SKM-1 (cell line): ENCODE measurements around the gene TBC1D20.

Experiments
- DNase-seq: peaks from one replicate; lab custom pipeline; 2025; ENCODE audit not compliant: unreplicated experiment; lab: John Stamatoyannopoulos, UW

Gene TBC1D20

DNA sequence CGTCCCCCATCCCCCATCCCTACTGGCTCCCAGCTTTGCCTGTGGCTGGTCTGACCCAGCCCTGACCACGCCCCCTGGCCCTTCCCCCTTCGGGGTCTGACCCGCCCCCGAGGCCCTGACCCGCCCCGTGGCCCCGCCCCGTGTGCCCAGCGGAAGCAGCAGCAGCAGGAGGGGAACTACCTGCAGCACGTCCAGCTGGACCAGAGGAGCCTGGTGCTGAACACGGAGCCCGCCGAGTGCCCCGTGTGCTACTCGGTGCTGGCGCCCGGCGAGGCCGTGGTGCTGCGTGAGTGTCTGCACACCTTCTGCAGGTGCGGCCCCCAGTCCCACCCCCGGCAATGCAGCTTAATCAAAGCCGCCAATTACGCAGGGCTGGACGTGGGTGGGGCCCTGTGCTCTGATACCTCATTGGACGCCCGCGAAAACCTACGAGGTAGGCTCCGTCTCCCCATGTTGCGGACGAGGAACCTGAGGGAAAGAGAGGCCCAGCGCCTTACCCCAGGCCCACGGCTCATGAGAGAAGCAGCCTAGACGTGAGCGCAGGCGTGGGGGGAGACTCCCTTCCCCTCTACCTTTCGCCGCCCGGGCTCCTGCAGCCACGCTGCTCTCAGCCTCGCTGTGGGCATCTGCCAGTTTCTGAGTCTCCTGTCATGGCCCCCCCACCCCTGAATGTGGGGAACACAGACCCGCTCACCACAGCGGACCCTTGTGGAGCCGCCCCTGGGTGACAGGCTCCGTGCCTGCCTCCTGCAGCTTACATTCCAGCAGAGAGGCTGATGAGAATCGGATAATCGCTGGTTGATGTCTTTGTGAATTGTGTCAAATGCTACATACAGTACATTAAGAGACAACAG lies 41.4 kb downstream of the TBC1D20 start:
- no peak for DNase-seq

GRCh38 chr20:420166-420620 lies 42.1 kb downstream of the TBC1D20 start:
- no peak for DNase-seq

GRCh38 chr20:419556-420165 lies 42.7 kb downstream of the TBC1D20 start:
- DNase-seq = no peak

DNA sequence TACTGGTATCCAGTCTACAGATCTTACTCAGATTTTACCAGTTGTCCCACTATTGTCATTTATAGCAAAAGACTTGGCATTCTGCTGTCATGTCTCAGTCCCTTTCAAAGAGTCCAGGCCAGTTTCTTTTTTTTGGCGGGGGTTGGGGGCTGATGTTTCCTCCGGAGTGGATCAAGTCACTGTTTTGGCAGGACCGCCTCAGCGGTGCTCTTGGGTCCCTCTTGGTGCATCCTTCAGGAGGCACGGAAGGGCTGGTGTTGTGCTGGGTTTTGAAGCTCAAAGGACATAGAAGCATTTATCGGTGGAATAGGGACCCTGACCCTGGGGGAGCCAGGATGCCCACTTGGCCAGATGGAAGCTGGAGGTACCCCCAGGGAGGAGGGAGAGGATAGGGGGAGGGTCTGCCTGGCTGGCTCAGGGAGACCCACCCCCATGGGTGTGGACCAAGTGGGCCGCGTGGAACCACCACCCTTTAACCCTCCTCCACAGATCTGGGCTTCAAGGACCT lies 43.4 kb downstream of the TBC1D20 start:
- no peak for DNase-seq

DNA sequence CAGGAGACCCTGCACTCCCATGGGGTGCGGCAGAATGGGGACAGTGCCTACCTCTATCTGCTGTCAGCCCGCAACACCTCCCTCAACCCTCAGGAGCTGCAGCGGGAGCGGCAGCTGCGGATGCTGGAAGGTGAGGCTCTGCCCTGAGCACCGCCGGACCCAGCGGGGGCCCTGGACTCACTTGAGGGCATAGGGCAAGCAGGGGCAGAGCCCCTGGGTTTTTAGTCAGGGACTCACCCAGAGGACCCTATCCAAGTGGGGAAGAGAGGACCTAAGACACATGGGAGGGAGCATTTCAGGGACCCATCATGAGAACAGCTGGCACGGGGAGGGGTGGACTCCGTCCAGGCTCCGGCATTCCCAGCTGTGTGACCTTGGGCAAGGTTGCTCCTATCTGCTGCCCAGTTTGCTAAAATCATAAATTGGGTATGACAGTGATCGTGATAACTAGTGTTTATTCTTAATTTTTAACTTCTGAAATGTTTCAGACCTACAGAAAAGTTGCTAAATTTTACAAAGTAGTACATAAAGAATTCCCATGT lies 44.5 kb downstream of the TBC1D20 start:
- no peak for DNase-seq

- DNase-seq = no peak
Measured at GRCh38 chr20:416950-417800, 45.2 kb downstream of the TBC1D20 start.

DNA sequence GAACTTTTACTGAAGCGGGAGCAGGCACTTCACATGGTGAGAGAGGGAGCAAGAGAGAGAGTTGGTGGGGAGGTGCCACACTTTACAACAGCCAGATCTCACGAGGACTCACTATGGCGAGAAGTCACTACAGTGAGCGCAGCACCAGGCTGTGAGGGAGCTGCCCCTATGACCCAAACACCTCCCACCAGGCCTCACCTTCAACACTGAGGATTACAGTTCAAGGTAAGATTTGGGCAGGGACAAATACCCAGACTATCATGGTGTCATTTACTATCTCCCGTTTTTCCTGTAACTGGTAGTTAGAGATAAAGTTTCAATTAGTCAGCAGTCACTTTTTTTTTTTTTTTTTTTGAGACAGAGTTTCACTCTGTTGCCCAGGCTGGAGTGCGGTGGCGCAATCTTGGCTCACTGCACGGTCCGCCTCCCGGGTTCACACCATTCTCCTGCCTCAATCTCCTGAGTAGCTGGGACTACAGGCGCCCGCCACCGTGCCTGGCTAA lies 46.5 kb downstream of the TBC1D20 start:
- no peak for DNase-seq

DNA sequence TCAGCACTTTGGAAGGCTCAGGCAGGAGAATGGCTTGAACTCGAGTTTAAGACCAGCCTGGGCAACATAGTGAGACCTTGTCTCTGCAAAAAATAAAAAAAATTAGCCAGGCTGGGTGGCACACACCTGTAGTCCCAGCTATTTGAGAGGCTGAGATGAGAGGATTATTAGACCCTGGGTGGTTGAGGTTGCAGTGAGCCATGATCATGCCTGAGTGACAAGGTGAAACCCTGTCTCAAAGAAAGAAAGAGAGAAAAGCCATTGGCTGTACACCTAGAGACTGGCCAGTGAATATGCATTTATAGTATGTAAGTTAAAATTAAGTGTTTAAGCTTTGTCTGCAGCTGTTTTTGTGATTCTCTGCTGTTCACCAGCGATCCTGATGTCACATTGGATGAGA lies 48.2 kb downstream of the TBC1D20 start:
- no peak for DNase-seq

DNA sequence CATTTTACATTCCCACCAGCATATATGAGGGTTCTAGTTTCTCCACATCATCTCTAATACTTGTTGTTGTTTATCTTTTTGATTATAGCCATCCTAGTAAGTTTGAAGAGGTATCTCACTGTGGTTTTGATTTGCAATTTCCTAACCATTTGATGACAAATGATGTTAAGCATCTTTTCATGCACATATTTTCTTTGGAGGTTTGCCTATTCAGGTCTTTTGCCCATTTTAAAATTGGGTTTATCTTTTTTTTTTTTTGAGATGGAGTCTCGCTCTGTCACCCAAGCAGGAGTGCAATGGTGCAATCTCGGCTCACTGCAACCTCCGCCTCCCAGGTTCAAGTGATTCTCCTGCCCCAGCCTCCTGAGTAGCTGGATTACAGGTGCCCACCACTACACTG lies 50.3 kb downstream of the TBC1D20 start:
- DNase-seq = no peak

DNA sequence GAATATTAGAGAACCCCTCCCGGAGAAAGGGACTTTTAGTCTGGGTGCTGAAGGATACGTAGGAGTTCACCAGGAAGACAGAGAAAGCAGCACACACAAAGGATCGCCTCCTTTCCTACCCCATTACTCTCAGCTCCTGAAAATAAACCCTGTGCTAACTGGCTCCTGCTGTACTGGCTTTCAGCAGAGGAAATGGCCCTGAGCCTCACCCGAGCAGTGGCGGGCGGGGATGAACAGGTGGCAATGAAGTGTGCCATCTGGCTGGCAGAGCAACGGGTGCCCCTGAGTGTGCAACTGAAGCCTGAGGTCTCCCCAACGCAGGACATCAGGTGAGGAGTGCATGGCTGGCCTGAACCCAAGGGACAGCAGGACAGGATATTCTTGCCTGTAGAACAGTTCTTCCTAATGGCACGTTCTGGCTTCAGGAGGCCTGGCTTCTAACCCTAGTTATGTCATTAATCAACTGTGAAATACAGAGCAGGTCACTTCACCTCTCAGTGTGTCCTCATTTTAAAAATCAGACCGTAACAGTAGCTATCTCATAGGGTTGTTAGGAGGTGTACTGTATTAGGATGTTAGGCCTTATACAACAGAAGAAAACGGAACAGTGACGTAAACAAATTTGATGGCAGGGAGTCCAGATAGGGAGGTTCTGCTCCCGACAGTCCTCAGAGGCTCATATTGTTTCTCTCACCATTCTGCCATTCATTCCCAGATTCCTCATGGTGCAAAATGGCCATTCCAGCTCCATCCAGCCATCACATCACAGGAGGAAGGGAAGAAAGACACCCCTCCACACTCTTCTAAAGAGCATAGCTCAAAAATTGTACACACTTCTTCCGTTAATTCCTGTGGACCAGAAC lies 52.4 kb downstream of the TBC1D20 start:
- no peak for DNase-seq

DNA sequence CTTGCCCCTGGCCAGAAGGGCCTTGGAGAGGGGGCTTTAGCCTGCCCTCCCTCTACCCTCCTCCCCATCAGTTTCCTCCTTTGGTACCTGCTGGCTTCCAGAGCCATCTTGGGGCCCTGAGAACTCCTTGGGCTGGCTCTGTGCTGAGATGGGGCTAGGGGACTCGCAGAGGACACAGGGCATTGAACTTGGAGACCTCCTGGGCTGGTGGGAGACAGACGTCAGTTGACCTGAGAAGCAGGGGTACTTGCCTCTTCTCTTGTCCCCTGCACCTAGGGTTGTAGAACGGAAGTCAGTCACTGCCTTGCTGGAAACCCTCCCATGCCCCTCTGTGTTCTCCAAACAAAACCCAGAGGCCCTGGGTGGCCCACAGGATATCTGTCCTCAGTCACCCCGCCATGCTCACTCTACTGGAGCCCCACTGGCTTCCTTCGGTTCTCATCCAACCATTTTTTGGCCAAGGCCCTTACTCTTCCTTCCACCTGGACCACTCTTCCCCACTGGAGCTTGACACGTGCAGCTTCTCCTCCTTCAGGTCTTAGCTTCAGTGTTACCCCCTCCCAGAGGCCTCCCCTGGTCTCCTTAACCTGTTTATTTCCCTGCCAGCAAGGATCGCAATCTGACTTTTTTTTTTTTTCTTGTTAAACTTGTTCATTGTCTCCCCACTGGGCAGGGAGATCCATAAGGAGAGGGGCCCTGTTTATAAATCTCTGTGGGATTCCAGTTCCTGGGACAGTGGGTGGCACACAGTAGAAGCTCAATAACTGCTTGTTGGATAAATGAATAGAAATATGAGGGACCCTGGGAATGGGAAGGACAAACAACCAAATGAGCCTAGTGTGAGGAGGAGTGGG lies 53.3 kb downstream of the TBC1D20 start:
- DNase-seq = no peak

DNA sequence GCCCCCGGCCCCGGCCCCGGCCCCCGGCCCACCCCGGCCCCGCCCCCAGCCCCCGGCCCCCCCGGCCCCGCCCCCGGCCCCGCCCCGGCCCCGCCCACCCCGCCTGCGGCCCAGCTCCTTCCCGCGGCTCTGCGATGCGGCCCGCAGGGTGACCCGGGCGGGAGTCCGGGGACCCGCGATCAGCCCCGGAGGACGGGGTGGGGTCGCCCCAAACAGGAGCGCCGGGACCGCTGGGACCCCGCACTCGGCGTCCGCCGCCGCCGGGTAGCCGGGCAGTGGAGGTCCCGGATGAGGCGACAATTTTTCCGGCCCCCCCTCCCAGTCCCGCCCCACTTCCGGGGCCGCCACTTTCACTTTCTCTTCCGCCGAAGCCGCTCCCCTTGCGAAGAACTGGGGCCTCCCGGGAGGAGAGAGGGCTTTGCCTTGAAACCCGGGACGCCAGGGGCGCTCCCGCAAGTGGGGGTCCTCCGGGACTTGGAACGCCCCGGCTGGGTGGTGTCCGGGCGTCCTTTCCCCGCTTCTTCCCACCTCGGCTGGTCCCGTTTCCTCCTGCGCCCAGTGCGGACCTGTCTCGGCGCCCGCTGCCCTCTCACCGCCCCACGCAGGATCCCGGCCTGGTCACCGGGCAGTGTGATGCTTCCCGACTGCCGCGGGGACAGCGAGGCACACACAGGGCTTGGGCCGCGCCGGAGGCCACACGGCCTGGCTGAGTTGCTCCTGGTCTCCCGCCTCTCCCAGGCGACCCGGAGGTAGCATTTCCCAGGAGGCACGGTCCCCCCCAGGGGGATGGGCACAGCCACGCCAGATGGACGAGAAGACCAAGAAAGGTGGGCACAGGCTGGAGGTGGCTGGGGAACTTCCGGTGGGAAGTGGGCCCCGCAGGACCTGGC lies 54.1 kb downstream of the TBC1D20 start, which contains the start of gene RBCK1:
TSS of gene RBCK1 (plus strand) at position 347 of the 890 bp plus-strand sequence. CDS start at position 806, 459 bp downstream.
- peak; percentile 24 for DNase-seq

- no peak for DNase-seq
Measured at GRCh38 chr20:407133-407952, 55.0 kb downstream of the TBC1D20 start.

GRCh38 chr20:406200-407132 lies 55.9 kb downstream of the TBC1D20 start:
- no peak for DNase-seq

GRCh38 chr20:404088-404487 lies 58.2 kb downstream of the TBC1D20 start:
- no peak for DNase-seq

DNA sequence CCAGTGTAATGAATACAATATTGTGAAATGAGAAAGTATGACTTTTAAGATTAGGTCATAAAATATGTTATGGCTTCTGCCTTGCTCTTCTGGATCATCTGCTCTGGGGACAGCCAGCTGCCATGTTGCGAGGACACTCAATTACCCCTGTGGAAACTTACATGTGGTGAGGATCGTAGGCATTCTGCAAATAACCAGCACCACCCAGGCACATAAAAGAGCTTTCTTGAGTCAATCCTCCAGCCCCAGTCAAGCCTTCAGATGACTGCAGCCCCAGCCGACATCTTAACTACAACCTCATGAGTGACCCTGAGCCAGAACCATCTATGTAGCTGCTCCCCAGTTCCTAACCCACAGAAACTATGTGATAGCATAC lies 58.8 kb downstream of the TBC1D20 start:
- DNase-seq = no peak
